GM10248 (cell line): Measurements from ENCODE around the gene IMPA2.

Experiments used
- CTCF ChIA-PET: fragments of 300-600 bp; sonication (Branson Sonifier 250); formaldehyde crosslinking; extraction: SDS; loops from one replicate; lab custom pipeline; 2021; ENCODE audit warnings: antibody characterized with exemption; lab: Yijun Ruan, JAX
- POLR2A ChIA-PET: fragments of 350-650 bp; sonication (Branson Sonifier 250); formaldehyde crosslinking; extraction: SDS; loops from one replicate; lab custom pipeline; 2020; ENCODE audit warnings: antibody characterized with exemption; lab: Yijun Ruan, JAX
- DNase-seq: peaks from one replicate; pipeline ENCODE4 v3.0.0; 2012; ENCODE audit errors: extremely low spot score
- CTCF ChIP-seq: IDR thresholded peaks from 2 replicates; pipeline ENCODE4 v1.5.1; 2012; ENCODE audit warnings: mild to moderate bottlenecking, low read depth; ENCODE audit errors: extremely low read depth, missing control alignments, control extremely low read depth

IMPA2 gene

GRCh38 chr18:11996190-11996754 is 15.0 kb downstream of the IMPA2 start:
- DNase-seq, result no peak
- no peak for TF ChIP-seq CTCF
- ChIA-PET POLR2A (no interaction called here), CTCF (interaction anchor here (0.6 to 12.7 kb wide), 29 partner anchors 8 to 496 kb away, joined by 3 to 324 read pairs (median 6); partner anchors contain the start of gene IMPA2)

DNA sequence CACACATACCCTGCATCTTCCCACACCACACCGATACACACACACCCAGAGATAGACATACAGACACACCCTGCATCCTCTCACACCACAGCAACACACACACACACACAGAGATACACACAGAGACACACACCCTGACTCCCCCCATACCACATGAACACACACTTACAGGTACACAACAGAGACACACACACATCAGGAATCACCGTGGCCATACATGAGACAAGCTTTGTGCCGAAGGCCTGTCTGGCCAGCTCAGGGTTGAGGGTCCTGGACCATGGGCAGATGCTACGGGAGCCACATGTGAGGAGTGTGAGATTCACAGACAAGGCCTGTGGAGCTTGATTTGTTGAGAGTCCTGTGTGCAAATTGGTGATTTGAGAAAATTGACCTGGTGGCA is 15.6 kb downstream of the IMPA2 start:
- ChIA-PET POLR2A (no interaction called here), CTCF (interaction anchor here (1.3 to 12.7 kb wide), 11 partner anchors 8 to 342 kb away, joined by 4 to 324 read pairs (median 27); partner anchors contain the start of gene IMPA2)
- TF ChIP-seq CTCF, result no peak
- DNase-seq, result no peak

GRCh38 chr18:11997466-11997865 is 16.2 kb downstream of the IMPA2 start:
- ChIA-PET CTCF (interaction anchor here (1.0 to 12.7 kb wide), 9 partner anchors 7 to 264 kb away, joined by 3 to 324 read pairs (median 22); partner anchors contain the start of gene IMPA2), POLR2A (no interaction called here)
- TF ChIP-seq CTCF, result no peak
- DNase-seq, result no peak

GRCh38 chr18:11998193-11998592 is 16.9 kb downstream of the IMPA2 start:
- DNase-seq, result no peak
- TF ChIP-seq CTCF, result no peak
- ChIA-PET CTCF (interaction anchor here (0.9 to 12.7 kb wide), 11 partner anchors 10 to 264 kb away, joined by 3 to 324 read pairs (median 3); partner anchors contain the start of gene IMPA2), POLR2A (no interaction called here)

- no peak for DNase-seq
- ChIA-PET POLR2A (no interaction called here), CTCF (interaction anchor here (2.7 to 12.7 kb wide), 3 partner anchors 40 to 266 kb away, joined by 11 to 324 read pairs (median 22); no protein-coding TSS in a partner anchor)
- no peak for TF ChIP-seq CTCF
These were observed 18.1 kb downstream of the IMPA2 start for GRCh38 chr18:11999429-11999828.

GRCh38 chr18:12000072-12000659 is 18.9 kb downstream of the IMPA2 start:
- ChIA-PET CTCF (interaction anchor here (2.7 to 12.7 kb wide), 3 partner anchors 39 to 266 kb away, joined by 11 to 324 read pairs (median 22); no protein-coding TSS in a partner anchor), POLR2A (no interaction called here)
- DNase-seq, result no peak
- no peak for TF ChIP-seq CTCF
